IPS-20b (cell line): ENCODE data around the gene RPL7A.
A peak's percentile ranks its signal among the peaks of the same experiment; 100 is the strongest.

Experiments
- H3K27ac ChIP-seq: one replicate; pipeline ENCODE4 v1.5.1; 2013; ENCODE audit warnings: low read length
- H3K27me3 ChIP-seq: 2 replicates; pipeline ENCODE4 v1.6.1; 2013; ENCODE audit warnings: mild to moderate bottlenecking, low read length, inconsistent platforms; ENCODE audit not compliant: insufficient read depth
- H3K36me3 ChIP-seq: 2 replicates; pipeline ENCODE4 v1.6.1; 2013; ENCODE audit warnings: low read depth, mild to moderate bottlenecking, inconsistent platforms, low read length, moderate library complexity; ENCODE audit not compliant: insufficient read depth
- H3K4me1 ChIP-seq: 2 replicates; pipeline ENCODE4 v1.6.1; 2013; ENCODE audit warnings: mild to moderate bottlenecking, control low read depth, inconsistent platforms, low read length, moderate library complexity; ENCODE audit not compliant: insufficient read depth
- H3K4me3 ChIP-seq: 2 replicates; pipeline ENCODE4 v1.5.1; 2013; ENCODE audit warnings: mild to moderate bottlenecking, low read length, inconsistent platforms
- H3K9ac ChIP-seq: 2 replicates; pipeline ENCODE4 v1.6.1; 2013; ENCODE audit warnings: low read depth, mild to moderate bottlenecking, inconsistent platforms, low read length, moderate library complexity
- H3K9me3 ChIP-seq: 2 replicates; pipeline ENCODE4 v1.6.1; 2013; ENCODE audit warnings: mild to moderate bottlenecking, low read depth, low read length, inconsistent platforms; ENCODE audit not compliant: insufficient read depth

RPL7A gene

DNA sequence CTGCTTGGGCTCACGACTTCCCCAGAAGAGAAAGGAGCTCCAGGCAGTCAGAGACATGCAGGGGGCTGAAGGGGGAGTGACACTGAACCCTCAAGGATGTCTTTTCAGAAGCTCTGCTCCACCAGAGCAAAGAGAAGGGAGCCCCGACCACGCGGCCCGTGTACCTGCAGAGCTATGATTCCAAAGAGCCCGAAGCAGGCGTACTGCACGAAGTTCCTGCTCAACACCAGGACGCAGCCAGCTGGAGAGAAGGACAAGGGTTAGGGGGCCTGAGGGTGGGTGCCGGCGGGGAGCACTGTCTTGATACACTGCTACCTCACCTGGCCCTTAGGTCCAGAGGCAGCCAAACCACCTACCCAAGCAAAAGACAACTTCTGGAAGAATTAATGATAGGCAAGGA, 18.4 kb downstream of the RPL7A start:
- no peaks in the 10 kb centered on the region for H3K27me3 ChIP-seq
- H3K36me3 ChIP-seq = peaks cover 95% of the 10 kb centered on the region
- H3K9me3 ChIP-seq = no peaks in the 10 kb centered on the region
- H3K9ac ChIP-seq = no peak overlapping the region
- no peak overlapping the region for H3K4me3 ChIP-seq
- H3K27ac ChIP-seq = no peak overlapping the region
- no peaks in the 10 kb centered on the region for H3K4me1 ChIP-seq

DNA sequence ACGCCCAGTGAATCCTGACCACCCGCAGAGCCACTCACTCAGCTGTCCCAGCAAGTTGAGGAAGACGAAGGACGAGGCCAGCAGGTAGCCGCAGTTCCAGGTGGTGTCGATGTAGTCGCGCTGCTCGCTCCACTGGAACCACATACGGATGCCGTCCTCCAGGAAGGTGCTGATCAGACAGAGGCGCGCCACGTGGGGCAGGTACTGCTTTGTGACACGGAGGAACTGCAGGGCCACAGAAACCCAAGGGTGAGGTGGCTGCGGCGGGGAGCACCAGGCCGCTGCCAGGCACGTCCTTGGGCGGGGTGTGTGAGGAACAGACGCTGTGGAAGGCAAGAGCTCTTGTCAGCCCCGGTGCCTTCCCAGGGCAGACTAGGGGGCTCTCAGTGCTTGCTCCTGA, 19.2 kb downstream of the RPL7A start:
- H3K27me3 ChIP-seq = no peaks in the 10 kb centered on the region
- H3K9me3 ChIP-seq = no peaks in the 10 kb centered on the region
- no peak overlapping the region for H3K4me3 ChIP-seq
- H3K4me1 ChIP-seq = no peaks in the 10 kb centered on the region
- H3K27ac ChIP-seq = no peak overlapping the region
- H3K36me3 ChIP-seq = peaks cover 94% of the 10 kb centered on the region
- no peak overlapping the region for H3K9ac ChIP-seq

- no peaks in the 10 kb centered on the region for H3K27me3 ChIP-seq
- H3K4me1 ChIP-seq = no peaks in the 10 kb centered on the region; the same call in 1 of the 2 replicates
- no peak overlapping the region for H3K9ac ChIP-seq
- no peaks in the 10 kb centered on the region for H3K9me3 ChIP-seq
- H3K27ac ChIP-seq = no peak overlapping the region
- no peak overlapping the region for H3K4me3 ChIP-seq
- H3K36me3 ChIP-seq = peaks cover 94% of the 10 kb centered on the region
Observed at GRCh38 chr9:133367778-133368177, 19.8 kb downstream of the RPL7A start.

DNA sequence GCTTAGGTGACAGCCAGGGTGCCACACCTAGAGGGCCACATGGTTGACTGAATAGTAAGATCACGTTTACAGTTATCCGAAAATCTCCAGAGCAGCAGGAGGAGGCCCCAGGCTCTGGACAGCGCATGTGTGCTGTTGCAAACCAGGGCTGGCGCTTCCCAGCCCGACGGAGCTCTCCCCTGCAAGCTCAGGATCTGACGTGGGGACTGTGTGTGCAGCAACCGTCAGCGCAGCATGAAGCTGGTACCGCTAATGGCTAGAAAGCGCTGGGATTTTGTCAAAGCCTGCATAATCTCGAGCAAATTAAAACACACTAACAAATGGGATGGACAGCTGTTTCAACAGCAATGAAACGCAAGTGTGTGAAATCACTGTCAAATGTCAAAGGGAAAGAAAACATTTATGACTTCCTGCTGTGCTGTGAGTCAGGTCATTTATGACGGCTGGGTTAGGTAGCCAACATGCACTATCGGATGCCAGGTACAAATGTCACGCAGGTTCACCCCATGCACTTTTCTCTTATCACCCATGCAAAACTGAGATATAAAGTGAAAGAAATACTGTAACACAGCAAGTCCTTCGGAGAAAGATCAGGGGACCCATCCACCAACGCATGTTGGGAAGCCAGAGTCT, 20.3 kb downstream of the RPL7A start:
- H3K27ac ChIP-seq = no peak overlapping the region
- H3K9me3 ChIP-seq = no peaks in the 10 kb centered on the region
- peaks cover 94% of the 10 kb centered on the region for H3K36me3 ChIP-seq
- H3K4me3 ChIP-seq = no peak overlapping the region
- no peak overlapping the region for H3K9ac ChIP-seq
- no peaks in the 10 kb centered on the region; the same call in 1 of the 2 replicates for H3K4me1 ChIP-seq
- H3K27me3 ChIP-seq = no peaks in the 10 kb centered on the region

DNA sequence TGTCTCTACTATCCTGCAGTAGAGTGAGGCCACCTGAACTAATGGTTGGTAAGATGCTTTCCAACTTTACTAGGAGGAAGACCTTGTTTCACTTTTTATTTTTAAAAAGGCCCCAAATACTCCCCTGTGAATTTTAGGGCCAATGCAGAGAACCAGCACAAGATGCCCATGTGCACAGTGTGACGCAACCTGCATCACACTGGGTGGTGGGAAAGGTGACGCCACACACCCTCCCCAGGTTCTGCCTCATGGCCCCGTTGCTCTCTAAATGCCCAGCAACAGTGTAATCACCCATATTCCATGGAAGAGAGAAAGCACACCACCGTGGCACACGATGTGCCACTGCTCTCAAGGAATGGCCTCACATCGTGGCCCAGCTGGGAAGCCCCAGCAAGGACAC, 21.4 kb downstream of the RPL7A start:
- H3K9me3 ChIP-seq = no peaks in the 10 kb centered on the region
- peaks cover 86% of the 10 kb centered on the region for H3K36me3 ChIP-seq
- peaks cover under 1% of the 10 kb centered on the region for H3K4me1 ChIP-seq
- H3K9ac ChIP-seq = no peak overlapping the region
- no peak overlapping the region for H3K27ac ChIP-seq
- no peak overlapping the region for H3K4me3 ChIP-seq
- H3K27me3 ChIP-seq = no peaks in the 10 kb centered on the region

- Histone ChIP-seq H3K4me3 (no peak overlapping the region), H3K36me3 (peaks cover 81% of the 10 kb centered on the region), H3K4me1 (peaks cover 4% of the 10 kb centered on the region), H3K27ac (no peak overlapping the region), H3K9me3 (no peaks in the 10 kb centered on the region), H3K9ac (no peak overlapping the region; the same call in 1 of the 2 replicates), H3K27me3 (no peaks in the 10 kb centered on the region)
Observed at GRCh38 chr9:133369933-133370332, 21.9 kb downstream of the RPL7A start.

- H3K36me3 ChIP-seq = peaks cover 73% of the 10 kb centered on the region
- H3K4me3 ChIP-seq = no peak overlapping the region
- H3K9me3 ChIP-seq = no peaks in the 10 kb centered on the region
- peaks cover 4% of the 10 kb centered on the region for H3K4me1 ChIP-seq
- H3K27me3 ChIP-seq = no peaks in the 10 kb centered on the region
- no peak overlapping the region for H3K27ac ChIP-seq
- no peak overlapping the region for H3K9ac ChIP-seq
Observed at GRCh38 chr9:133370685-133371084, 22.7 kb downstream of the RPL7A start.

- Histone ChIP-seq H3K9ac (no peak overlapping the region), H3K9me3 (no peaks in the 10 kb centered on the region), H3K27me3 (no peaks in the 10 kb centered on the region; the same call in 1 of the 2 replicates), H3K27ac (no peak overlapping the region), H3K4me1 (peaks cover 4% of the 10 kb centered on the region), H3K36me3 (peaks cover 67% of the 10 kb centered on the region), H3K4me3 (no peak overlapping the region)
Observed at GRCh38 chr9:133371261-133371711, 23.3 kb downstream of the RPL7A start.

DNA sequence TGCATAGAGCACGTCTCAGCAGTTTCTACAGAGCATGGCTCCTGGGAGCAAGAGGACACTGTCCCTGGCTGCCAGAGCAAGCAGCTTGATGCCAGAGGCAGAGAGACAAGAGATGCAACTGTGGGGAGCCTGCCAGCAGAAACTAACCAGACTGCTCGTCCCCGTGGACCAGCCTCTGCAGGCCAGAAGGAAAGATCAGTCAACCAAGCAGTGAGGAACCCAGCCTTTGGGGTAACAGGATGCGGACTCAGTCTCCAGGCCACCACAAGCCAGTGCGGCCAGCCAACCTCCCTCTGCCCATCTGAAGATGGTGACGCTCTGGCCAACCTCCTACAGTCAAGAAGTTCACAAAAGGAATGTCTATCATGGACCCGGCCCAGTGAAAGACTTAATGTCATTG, 24.1 kb downstream of the RPL7A start:
- H3K4me3 ChIP-seq = no peak overlapping the region
- peaks cover 59% of the 10 kb centered on the region for H3K36me3 ChIP-seq
- peaks cover 4% of the 10 kb centered on the region for H3K4me1 ChIP-seq
- H3K27me3 ChIP-seq = peaks cover 9% of the 10 kb centered on the region
- no peak overlapping the region for H3K27ac ChIP-seq
- no peaks in the 10 kb centered on the region for H3K9me3 ChIP-seq
- no peak overlapping the region for H3K9ac ChIP-seq

DNA sequence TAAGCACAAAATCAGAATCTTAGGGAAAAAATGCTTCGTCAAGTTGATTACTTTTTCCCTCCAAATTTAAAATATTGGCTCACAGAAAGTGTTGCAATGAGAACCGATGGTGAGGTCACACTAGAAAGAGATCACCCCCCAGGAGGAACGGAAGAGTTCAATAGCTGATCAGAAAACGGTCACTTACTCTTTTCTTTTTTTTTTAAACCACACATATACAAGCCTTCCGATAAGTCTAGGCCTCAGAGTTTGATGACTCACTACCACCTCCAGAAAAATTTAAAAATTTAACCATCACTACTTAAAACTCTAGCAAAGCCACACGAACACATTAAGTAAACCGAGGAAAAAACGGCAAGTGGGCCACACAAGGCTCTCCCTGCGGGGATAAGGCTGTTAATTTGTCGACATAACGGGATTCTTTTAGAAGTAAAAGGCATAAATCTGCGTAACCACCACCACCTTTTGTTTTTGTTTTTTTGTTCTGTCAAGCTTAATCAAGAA, 26.6 kb downstream of the RPL7A start:
- Histone ChIP-seq H3K4me1 (peaks cover 4% of the 10 kb centered on the region), H3K36me3 (peaks cover 36% of the 10 kb centered on the region), H3K9ac (peak overlapping the region; percentile 77), H3K4me3 (peak overlapping the region; percentile 90), H3K27me3 (peaks cover 11% of the 10 kb centered on the region), H3K27ac (no peak overlapping the region), H3K9me3 (no peaks in the 10 kb centered on the region)

DNA sequence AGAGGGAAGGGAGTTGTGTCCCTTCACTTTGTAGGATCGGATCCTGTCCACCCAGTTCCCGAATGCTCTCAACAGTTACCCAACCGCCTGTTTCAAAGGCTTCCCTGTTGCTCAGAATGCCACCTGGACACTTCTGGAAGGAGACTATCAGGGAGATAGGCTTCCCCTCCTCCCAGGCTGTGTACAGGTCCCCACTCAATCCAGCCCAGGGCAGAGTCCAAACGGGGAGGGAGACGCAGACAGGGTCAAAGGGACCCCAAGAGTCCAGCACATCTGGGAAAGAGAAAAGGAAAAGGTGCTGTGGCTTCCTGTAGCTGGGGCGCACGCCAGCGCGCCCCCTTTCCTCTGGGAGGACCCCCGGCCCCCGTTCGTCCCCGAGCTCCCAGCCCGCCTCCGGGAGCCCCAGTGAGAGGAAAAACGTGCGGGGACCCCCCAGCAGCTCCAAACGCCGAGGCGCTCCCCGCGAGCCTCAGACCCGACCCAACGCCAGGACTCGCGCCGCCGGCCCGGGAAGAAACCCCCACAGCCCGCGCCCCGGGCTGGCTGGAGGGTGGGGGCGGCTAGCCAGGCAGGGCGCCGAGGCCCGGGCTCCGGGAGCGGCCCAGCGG, 27.2 kb downstream of the RPL7A start:
- Histone ChIP-seq H3K4me1 (peaks cover 4% of the 10 kb centered on the region), H3K36me3 (peaks cover 30% of the 10 kb centered on the region), H3K9ac (peak overlapping the region; percentile 77), H3K4me3 (peak overlapping the region; percentile 90), H3K27ac (no peak overlapping the region), H3K9me3 (no peaks in the 10 kb centered on the region), H3K27me3 (peaks cover 11% of the 10 kb centered on the region)
